K562 (cell line): ENCODE results near the gene IRAK4. TPM values are rescaled to one million over a fixed set of nuclear protein-coding genes. Genes with fewer than 3 reads are reported as not detected.

ENCODE experiments used
- ATAC-seq: fragments of 200-7000 bp; cut with Tn5 transposase; 3 replicates; pipeline ENCODE4 v1.9.1; 2020; ENCODE audit warnings: moderate library complexity
- BruUV-seq: library from RNA; stranded (reverse); fragments of 400-500 nt; replicated peaks from 2 replicates; lab custom pipeline; 2021; lab: Mats Ljungman, UMichigan
- CTCF ChIA-PET: fragments of 300-600 bp; formaldehyde crosslinking; extraction: SDS; loops from one replicate; lab custom pipeline; 2021; ENCODE audit warnings: low intra/inter-chr PET ratio; lab: Yijun Ruan, JAX
- POLR2A ChIA-PET: fragments of 300-600, 350-650 bp; sonication (Branson Sonifier 250); formaldehyde crosslinking; extraction: SDS; loops from one replicate; lab custom pipeline; 2021; ENCODE audit warnings: antibody characterized with exemption, inconsistent platforms; lab: Yijun Ruan, JAX
- DNase-seq, 4 experiments: peaks; one replicate each; pipeline versions ENCODE4 v3.0.0 to v3.0.0-alpha.2; 2011 to 2018; ENCODE audit warnings: low spot score in 3 of 4, mixed read lengths in 3 of 4; ENCODE audit errors: extremely low read depth in 1 of 4
- FAIRE-seq: peaks from 2 replicates; lab custom pipeline; 2011; peaks lifted over from hg19 to GRCh38; lab: Jason Lieb, UNC
- H2AFZ ChIP-seq: 2 replicates; pipeline ENCODE4 v1.6.0; 2011; ENCODE audit warnings: low read depth, low read length, control low read depth, inconsistent platforms
- H3K27ac ChIP-seq: fragments of 200-600 bp; 3 replicates; pipeline ENCODE4 v1.8.0; 2011; ENCODE audit warnings: low read depth, mild to moderate bottlenecking, control low read depth, inconsistent platforms, low read length, moderate library complexity, mixed read lengths; ENCODE audit errors: extremely low read depth
- H3K27me3 ChIP-seq, 2 experiments: fragments of 300-600 bp in 1 of 2; 2 replicates in 1 of 2; 3 replicates in 1 of 2; pipeline versions ENCODE4 v1.6.0 to v1.8.0; 2011; ENCODE audit warnings: inconsistent platforms in 2 of 2, low read length in 2 of 2, mild to moderate bottlenecking in 1 of 2, mixed read lengths in 1 of 2, moderate library complexity in 1 of 2; ENCODE audit not compliant: control insufficient read depth in 2 of 2, insufficient read depth in 2 of 2
- H3K36me3 ChIP-seq: fragments of 300-600 bp; 3 replicates; pipeline ENCODE4 v1.8.0; 2011; ENCODE audit warnings: mild to moderate bottlenecking, low read length, inconsistent platforms; ENCODE audit not compliant: control insufficient read depth, insufficient read depth
- H3K4me1 ChIP-seq, 2 experiments: fragments of 200-600 bp in 1 of 2; replicated peaks in 1 of 2; 2 replicates in 1 of 2; 3 replicates in 1 of 2; pipeline versions ENCODE4 v1.5.1 to v1.8.0; 2011; ENCODE audit warnings: inconsistent platforms in 2 of 2, low read length in 2 of 2, mild to moderate bottlenecking in 1 of 2, mixed read lengths in 1 of 2, moderate library complexity in 1 of 2; ENCODE audit not compliant: control insufficient read depth in 2 of 2, insufficient read depth in 2 of 2
- H3K4me2 ChIP-seq: 2 replicates; pipeline ENCODE4 v1.6.1; 2011; ENCODE audit warnings: low read length, control low read depth, inconsistent platforms, mixed read lengths; ENCODE audit not compliant: insufficient read depth
- H3K4me3 ChIP-seq: fragments of 200-600 bp; sonication (generic), shearing (Covaris generic); 2 replicates; pipeline ENCODE4 v1.5.1; 2016; ENCODE audit warnings: control low read depth, inconsistent platforms
- H3K79me2 ChIP-seq: fragments of 200-600 bp; 3 replicates; pipeline ENCODE4 v1.8.0; 2011; ENCODE audit warnings: low read length, inconsistent platforms; ENCODE audit not compliant: control insufficient read depth, insufficient read depth
- H3K9ac ChIP-seq, 2 experiments: 2 replicates each; pipeline versions ENCODE4 v1.6.0 to v1.6.1; 2011; ENCODE audit warnings: low read depth in 2 of 2, low read length in 2 of 2, control low read depth in 1 of 2, inconsistent platforms in 1 of 2, mild to moderate bottlenecking in 1 of 2, mixed read lengths in 1 of 2; ENCODE audit not compliant: insufficient read depth in 1 of 2
- H3K9me1 ChIP-seq: one replicate; pipeline ENCODE4 v1.6.0; 2011; ENCODE audit warnings: inconsistent platforms, mild to moderate bottlenecking, low read length, moderate library complexity; ENCODE audit not compliant: control insufficient read depth, insufficient read depth
- H3K9me3 ChIP-seq: replicated peaks from 2 replicates; pipeline ENCODE4 v1.5.1; 2011; ENCODE audit warnings: low read depth, low read length, inconsistent platforms; ENCODE audit not compliant: control insufficient read depth, insufficient read depth
- H4K20me1 ChIP-seq: replicated peaks from 2 replicates; pipeline ENCODE4 v1.6.1; 2011; ENCODE audit warnings: low read length, inconsistent platforms, mixed read lengths; ENCODE audit not compliant: control insufficient read depth, insufficient read depth
- HSF4 ChIP-seq: fragments of 250-450 bp; sonication (Bioruptor Pico); IDR thresholded peaks from 2 replicates; pipeline ENCODE4 v2.1.2; 2022; ENCODE audit warnings: mild to moderate bottlenecking, moderate library complexity, borderline replicate concordance
- MEF2A ChIP-seq: IDR thresholded peaks from 2 replicates; pipeline ENCODE4 v1.6.1; 2011; ENCODE audit warnings: low read depth, mild to moderate bottlenecking, low read length, moderate library complexity; ENCODE audit not compliant: control insufficient read depth
- NCOA1 ChIP-seq: fragments of 450-650 bp; IDR thresholded peaks from 2 replicates; pipeline ENCODE4 v1.6.1; 2016; ENCODE audit warnings: low read depth
- PURB ChIP-seq: sonication (generic); formaldehyde crosslinking; IDR thresholded peaks from 2 replicates; pipeline ENCODE4 v1.9.0; 2021; ENCODE audit warnings: low read depth, mild to moderate bottlenecking, missing genetic modification reagents
- RBM39 ChIP-seq: fragments of 200-400 bp; formaldehyde crosslinking; optimal IDR thresholded peaks from 2 replicates; pipeline ENCODE3; 2018; ENCODE audit warnings: low read depth, low read length
- RCOR1 ChIP-seq, 2 experiments: IDR thresholded peaks; 2 replicates each; pipeline ENCODE4 v1.6.1; 2012; ENCODE audit warnings: low read depth in 2 of 2, low read length in 2 of 2, borderline replicate concordance in 1 of 2, improper control_type of control experiment in 1 of 2
- TAF15 ChIP-seq: fragments of 200-400 bp; formaldehyde crosslinking; IDR thresholded peaks from 2 replicates; pipeline ENCODE4 v1.6.1; 2017; ENCODE audit warnings: mild to moderate bottlenecking, low read depth, low read length, moderate library complexity
- YY1 ChIP-seq, 3 experiments: IDR thresholded peaks; 2 replicates each; pipeline ENCODE4 v1.6.1; 2011; ENCODE audit warnings: low read length in 2 of 3, mild to moderate bottlenecking in 2 of 3, moderate library complexity in 2 of 3, borderline replicate concordance in 1 of 3, control low read depth in 1 of 3, low read depth in 1 of 3; ENCODE audit not compliant: insufficient read depth in 3 of 3, insufficient replicate concordance in 2 of 3, control insufficient read depth in 1 of 3, insufficient read length in 1 of 3; ENCODE audit errors: extremely low read depth in 1 of 3
- ZNF395 ChIP-seq: fragments of 200-800 bp; sonication (Bioruptor generic); IDR thresholded peaks from 2 replicates; pipeline ENCODE4 v1.6.1; 2017; ENCODE audit warnings: missing genetic modification characterization, missing compliant biosample characterization
- in situ Hi-C: fragments of 300-500 bp; cut with MboI; formaldehyde crosslinking; loops from 4 replicates; pipeline ENCODE4 v1.15.0; 2018; ENCODE audit warnings: inconsistent platforms, mixed read lengths
- intact Hi-C: fragments of 100-400 bp; cut with micrococcal nuclease; formaldehyde crosslinking; loops from 2 replicates; pipeline ENCODE4 v1.14.2; 2022
- polyA plus RNA-seq, 8 experiments: library from polyadenylated mRNA; depleted of rRNA in 4 of 8; stranded (reverse) in 5 of 8; unstranded in 3 of 8; fragments of >200 nt; fragmentation: Nextera tagmentation in 2 of 8; fragmentation: Illumina TruSeq in 1 of 8; extraction: Ambion mirVana in 2 of 8; extraction: Trizol in 1 of 8; gene quantifications; 2 replicates each; pipeline versions ENCODE4 v1.2.1 to v1.2.3, GENCODE V29; 2011 to 2014; ENCODE audit warnings: inconsistent platforms in 1 of 8, missing spikeins in 1 of 8
- total RNA-seq, 7 experiments: library from RNA; depleted of rRNA in 6 of 7; stranded (reverse); fragments of >200 nt in 6 of 7; fragmentation: Illumina TruSeq in 2 of 7; extraction: Trizol in 2 of 7; gene quantifications; 2 replicates each; pipeline versions ENCODE4 v1.2.1 to v1.2.3, GENCODE V29; 2011 to 2021; ENCODE audit warnings: low replicate concordance in 1 of 7

IRAK4 gene
- total and polyA plus RNA-seq, 9 of the 15 experiments (the other 6 are each of a cell fraction or from before 2014, with no cell fraction given), result 10.8 to 34.5 (median 16.0) TPM

- DNase-seq, result no peak
- Histone ChIP-seq H4K20me1 (no peaks in the 10 kb centered on the region), H3K4me1 (peaks cover 0 to 8% of the 10 kb centered on the region in 2 experiments; a peak in 2 of 5 replicates), H2AFZ (no peak overlapping the region), H3K4me3 (no peak overlapping the region), H3K27me3 (no peaks in the 10 kb centered on the region), H3K79me2 (peaks cover 27% of the 10 kb centered on the region), H3K4me2 (no peak overlapping the region), H3K9me3 (no peaks in the 10 kb centered on the region), H3K27ac (no peak overlapping the region), H3K9ac (no peak overlapping the region), H3K9me1 (no peaks in the 10 kb centered on the region), H3K36me3 (peaks cover 6% of the 10 kb centered on the region)
- BruUV-seq, result no TSS peak
- ChIA-PET POLR2A (no interaction called here), CTCF (no interaction called here)
- no peak for ATAC-seq
- FAIRE-seq, result no peak
- intact Hi-C loops, result no loop called here
- in situ Hi-C loops, result no loop called here
- TF ChIP-seq NCOA1 (no peak), YY1 (IDR thresholded peaks at IDR 0.05; ENCODE audit: borderline replicate concordance in 1 of 3, control insufficient read depth in 1 of 3, extremely low read depth in 1 of 3, insufficient read depth in 3 of 3, insufficient read length in 1 of 3, insufficient replicate concordance in 2 of 3, low read depth in 1 of 3, low read length in 2 of 3) (no peak), RCOR1 (IDR thresholded peaks at IDR 0.05; ENCODE audit: borderline replicate concordance in 1 of 2, low read depth in 2 of 2, low read length in 2 of 2) (no peak), HSF4 (no peak), ZNF395 (CRISPR knock-in tag) (no peak), PURB (CRISPR knock-in tag) (no peak), MEF2A (no peak), TAF15 (no peak), RBM39 (no peak)
These were observed 5.8 kb downstream of the IRAK4 start for GRCh38 chr12:43764528-43764927.
